GM21528 (cell line): Measurements from ENCODE around the gene CAMTA1.

Experiments
- ATAC-seq: cut with Tn5 transposase; IDR thresholded peaks from one replicate; pipeline ENCODE4 v1.9.1; 2021; ENCODE audit warnings: mild to moderate bottlenecking, moderate library complexity; ENCODE audit not compliant: unreplicated experiment, low FRiP score

The CAMTA1 gene

DNA sequence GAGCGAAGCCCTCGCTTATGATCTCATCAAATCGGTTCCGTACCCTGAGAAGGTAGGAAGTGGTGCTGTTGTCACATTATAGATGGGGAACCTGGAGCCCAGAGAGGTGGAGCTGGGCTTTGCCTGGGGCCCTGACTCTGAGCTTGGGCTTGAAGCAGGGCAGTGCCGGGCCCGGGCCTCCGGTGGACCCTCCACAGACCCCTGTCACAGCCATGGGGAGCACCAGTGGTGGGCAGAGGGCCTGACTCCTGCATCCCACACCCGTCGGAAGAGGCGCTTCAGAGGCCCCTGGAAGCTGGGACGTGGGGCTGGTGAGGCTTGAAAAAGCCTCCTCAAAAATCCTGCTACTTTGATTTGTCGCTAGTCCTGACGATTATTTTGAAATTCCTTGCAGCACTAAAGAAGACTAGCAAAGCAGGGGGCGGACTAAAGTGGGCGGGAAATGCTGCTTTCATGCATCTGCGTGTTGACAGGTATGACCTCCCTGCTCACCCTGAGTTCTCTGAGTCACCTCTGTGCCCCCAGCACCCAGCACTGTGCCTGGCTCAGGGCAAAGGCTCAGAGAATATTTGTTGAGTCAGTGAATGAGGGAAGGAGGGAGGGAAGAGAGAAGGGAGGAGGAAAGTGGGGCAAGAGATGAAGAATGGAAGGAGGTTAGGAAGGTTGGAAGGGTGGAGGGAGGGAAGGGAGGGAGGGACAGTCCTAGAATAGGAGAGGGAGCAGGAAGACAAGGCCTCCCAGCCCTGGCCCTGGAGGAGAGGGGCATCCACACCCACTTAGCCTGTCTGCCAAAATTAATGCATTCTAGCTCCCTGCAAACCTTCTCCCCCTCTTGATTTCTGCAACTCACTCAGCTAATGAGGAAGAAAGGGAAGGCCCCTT is 723.0 kb downstream of the CAMTA1 start:
- ATAC-seq, result no peak

- no peak for ATAC-seq
Measured at GRCh38 chr1:7508934-7509519, 723.8 kb downstream of the CAMTA1 start.

DNA sequence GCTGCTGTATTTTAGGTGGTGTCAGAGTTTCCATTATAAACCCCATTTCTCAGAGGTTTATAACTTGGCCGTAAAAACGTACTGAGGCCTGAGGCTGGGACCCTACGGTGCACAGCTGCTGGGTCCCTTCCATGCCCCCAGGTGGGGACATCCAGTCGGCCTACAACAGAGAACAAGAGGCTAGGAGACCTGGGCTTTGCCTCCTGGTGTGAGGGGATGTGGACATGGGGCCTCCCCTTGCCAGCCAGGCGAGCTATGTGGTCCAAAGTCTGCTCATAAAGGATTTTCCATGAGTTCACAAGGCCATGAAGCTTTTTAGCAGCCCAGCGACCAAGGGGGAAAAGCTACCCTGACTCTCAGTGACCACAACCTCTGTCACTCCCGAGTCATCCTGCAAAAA is 724.3 kb downstream of the CAMTA1 start:
- ATAC-seq, result no peak

GRCh38 chr1:7510389-7510931 is 725.2 kb downstream of the CAMTA1 start:
- no peak for ATAC-seq

DNA sequence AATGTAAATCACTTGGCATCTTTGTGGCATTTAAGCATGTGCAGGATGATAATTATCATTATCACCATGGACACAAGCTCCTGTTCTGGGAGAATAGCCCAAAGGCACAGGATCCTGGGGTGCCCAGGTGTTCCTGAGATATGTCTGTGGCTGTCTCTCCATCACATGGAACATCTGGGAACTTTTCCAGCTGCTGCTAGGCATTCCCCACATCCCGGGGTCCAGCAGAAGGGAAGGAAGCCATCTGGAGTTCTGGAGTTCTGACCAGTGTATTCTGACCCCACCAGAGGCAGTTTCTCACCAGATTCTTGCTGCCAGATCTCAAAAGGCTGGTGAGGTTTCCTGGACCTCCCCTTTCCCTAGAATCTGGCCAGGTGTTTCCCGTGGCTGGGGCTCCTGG is 726.1 kb downstream of the CAMTA1 start:
- ATAC-seq, result no peak

GRCh38 chr1:7513081-7513480 is 727.8 kb downstream of the CAMTA1 start:
- ATAC-seq, result no peak

- no peak for ATAC-seq
Measured at GRCh38 chr1:7515175-7515574, 729.9 kb downstream of the CAMTA1 start.

GRCh38 chr1:7515904-7516303 is 730.6 kb downstream of the CAMTA1 start:
- no peak for ATAC-seq

GRCh38 chr1:7516341-7516740 is 731.1 kb downstream of the CAMTA1 start:
- ATAC-seq, result no peak

DNA sequence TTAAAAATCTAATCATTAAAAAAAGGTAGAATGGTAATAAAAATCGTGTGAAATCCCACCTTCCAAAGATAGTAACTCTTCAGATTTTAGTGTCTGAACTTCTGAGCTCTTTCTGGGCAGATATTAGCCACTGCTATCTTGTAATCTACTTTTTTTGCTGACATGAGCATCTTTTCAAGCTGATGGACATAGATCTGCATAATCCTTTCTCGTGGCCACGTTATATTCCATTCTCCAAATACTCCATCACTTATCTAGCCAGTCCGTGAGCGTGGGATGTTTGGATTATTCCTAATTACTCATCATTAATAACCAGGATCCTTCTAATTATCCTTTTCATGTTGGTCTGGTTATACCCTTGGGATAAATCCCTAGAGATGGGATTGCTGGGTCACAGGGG is 731.7 kb downstream of the CAMTA1 start:
- no peak for ATAC-seq

DNA sequence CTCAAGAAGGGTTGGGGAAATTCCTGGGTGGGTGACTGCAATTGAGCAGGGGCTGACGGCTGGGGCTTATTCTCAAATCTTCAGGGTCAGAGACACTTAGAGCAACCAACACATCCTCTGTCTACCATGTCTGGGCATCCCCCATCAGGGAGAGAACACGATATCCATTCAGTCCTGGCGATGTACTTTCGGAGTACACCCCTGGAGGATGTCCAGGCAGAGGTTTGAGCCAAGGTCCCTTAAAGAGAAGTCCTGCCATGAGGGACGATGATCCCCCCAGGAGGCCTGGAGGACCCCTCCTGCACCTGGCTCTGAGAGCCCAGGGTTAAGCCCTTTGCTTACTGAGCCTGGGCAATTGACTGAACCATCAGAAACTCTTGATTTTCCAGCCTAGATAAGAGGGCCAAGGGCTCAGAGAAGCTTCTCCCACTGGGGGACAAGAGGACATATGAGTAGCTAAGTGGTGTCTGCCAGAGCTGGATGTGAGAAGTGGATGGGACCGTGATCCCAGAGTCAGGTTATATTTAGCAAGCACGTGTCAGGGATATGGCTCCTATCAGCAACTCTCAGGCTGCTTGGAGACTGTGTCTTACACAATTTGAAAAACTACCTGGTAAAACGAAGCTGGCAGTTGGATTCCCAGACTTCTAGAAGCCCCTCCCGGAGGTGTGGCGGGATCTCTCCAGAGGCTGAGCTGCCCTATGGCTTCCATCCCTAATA is 732.5 kb downstream of the CAMTA1 start:
- no peak for ATAC-seq

DNA sequence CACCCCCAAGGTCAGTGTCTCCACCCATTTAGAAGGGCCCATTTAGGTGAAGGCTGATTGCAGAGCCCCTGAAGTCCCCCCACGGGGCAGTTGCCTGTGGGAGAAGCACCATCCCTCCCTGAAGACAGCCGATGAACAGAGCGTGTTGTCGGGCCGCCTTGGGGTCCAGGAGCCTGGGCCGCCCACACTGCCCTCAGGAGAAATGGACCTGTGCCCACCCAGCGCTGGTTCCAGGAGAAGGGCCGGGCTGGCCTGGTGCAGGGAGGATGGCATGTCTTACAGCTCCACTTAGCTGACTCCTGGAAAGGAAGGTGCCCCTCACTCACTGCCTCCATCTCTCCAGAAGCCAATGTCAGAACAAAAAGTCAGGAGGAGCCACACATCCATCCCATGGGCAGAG is 733.2 kb downstream of the CAMTA1 start:
- ATAC-seq, result no peak

- no peak for ATAC-seq
Measured at GRCh38 chr1:7519181-7519860, 734.1 kb downstream of the CAMTA1 start.

DNA sequence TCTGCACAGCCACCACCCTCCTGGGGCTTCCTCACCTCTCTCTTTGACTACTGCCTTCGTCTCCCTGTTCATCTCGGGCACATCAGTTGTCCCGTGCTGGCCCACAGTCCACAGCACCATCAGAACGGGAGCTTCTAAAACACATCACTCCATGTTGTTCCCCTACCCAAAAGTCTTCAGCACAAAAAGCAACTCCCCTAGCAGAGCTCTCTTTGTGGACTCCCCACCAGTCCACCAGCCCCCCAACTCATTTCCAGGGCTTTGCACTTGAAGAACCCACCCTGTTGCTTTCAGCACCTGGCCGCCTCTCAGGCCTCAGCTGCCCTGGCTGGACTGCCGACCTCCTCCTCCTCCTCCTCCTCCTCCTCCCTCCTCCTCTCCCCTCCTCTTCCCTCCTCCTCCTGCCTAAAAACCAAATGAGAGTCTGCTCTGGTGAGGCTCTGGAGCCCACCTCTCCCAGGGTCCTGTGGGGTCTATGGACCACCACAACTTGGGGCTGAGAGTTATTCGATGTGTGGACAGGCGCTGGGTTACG is 734.7 kb downstream of the CAMTA1 start:
- no peak for ATAC-seq

DNA sequence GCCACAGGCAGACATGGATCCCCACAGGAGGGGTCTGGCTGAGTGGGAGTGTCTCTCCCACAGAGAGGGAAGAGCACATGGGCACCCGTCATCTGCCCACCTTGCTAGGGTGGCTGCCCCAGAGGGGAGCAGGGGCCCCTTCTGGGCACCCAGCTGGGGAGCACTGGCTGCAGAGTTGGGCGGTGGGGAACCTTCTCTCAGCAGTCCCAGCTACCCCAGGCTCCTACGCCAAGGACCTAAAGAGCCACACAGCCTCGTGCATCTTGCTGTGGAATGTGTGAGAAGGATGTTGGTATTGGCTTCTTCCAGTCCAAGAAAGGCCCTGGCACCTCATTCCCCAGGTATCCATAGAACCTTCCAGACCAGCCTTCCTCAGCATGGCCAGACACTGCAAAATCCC is 735.2 kb downstream of the CAMTA1 start:
- ATAC-seq, result no peak

GRCh38 chr1:7524341-7525337 is 739.4 kb downstream of the CAMTA1 start:
- no peak for ATAC-seq

DNA sequence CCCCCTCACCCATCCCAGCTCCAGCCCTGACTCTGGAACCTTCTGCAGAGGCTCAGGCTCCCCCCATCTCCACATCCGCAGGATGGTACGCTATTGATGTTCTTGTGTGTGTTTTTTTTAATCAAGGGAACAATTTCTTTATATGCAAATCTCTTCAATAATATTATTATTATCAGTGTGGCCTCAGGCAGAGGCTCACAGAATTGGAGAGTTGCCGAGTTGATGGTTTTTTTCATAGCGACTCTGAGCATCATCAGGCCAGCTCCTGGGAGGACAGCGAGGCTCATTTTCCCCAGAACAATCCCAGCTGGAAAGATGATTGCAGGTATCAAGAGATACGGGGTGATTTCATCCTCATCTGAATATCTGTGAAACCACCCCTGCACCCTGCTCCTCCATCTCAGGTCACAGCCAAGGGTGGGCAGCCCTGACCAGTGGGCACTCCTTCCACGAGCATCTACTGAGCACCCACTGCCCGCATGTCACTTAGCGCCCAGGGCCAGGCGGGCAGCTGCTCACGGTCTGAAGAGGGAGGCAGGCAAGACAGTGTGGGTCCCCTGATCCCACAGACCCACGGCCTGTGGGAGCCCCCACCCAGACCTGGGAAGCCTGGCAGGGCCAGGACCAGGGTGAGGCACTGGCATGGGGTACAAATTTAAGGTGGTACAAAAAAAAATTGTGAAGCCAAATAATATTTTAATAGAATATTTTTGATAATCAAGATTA is 740.2 kb downstream of the CAMTA1 start:
- ATAC-seq, result no peak

DNA sequence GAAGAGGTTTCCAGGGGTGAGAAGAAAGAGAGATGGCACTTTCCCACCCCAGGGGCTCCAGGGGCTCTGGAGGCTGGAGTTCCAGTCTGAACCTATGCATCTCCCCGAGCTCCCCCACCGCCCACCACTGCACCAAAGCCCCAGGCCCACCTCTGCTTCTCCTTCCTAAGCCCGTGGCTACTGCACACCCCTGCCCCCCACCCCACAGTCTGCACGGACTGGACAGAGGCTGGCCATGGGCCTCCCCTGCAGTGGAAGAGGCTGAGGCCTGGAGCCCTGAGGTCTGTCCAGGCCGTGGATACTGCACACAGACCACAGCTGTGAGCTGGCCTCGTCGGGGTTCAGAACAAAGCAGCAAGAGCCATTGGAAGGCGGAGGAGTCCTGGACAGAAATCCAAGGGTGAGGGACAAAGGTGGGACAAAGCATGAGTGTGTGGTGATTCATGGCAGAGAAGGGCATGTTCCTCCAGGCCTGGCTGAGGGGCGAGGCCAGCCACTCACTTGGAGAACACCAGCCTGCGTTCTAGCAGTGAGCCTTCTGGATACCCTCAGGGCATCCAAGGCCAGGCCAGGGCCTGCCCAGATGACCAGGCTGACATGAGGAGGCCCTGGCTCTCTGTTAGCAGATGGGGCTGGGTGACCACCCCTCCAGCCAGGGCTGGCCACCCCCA is 741.1 kb downstream of the CAMTA1 start:
- no peak for ATAC-seq
